HG03354 (cell line): ENCODE results near the gene NLRC5.
A peak's percentile ranks its signal among the peaks of the same experiment; 100 is the strongest.

ENCODE experiments used
- ATAC-seq: cut with Tn5 transposase; IDR thresholded peaks from one replicate; pipeline ENCODE4 v1.9.1; 2021; ENCODE audit warnings: mild to moderate bottlenecking; ENCODE audit not compliant: unreplicated experiment, poor library complexity, severe bottlenecking

Gene NLRC5

GRCh38 chr16:57019746-57020145 lies 30.4 kb downstream of the NLRC5 start:
- no peak for ATAC-seq

- no peak for ATAC-seq
Measured at GRCh38 chr16:57020651-57021050, 31.3 kb downstream of the NLRC5 start.

- ATAC-seq, result no peak
Measured at GRCh38 chr16:57021757-57022156, 32.4 kb downstream of the NLRC5 start.

- no peak for ATAC-seq
Measured at GRCh38 chr16:57022445-57022844, 33.1 kb downstream of the NLRC5 start.

- no peak for ATAC-seq
Measured at GRCh38 chr16:57023541-57024249, 34.3 kb downstream of the NLRC5 start.

GRCh38 chr16:57024894-57025680 lies 35.7 kb downstream of the NLRC5 start:
- ATAC-seq, result no peak

GRCh38 chr16:57025941-57026777 lies 36.8 kb downstream of the NLRC5 start:
- ATAC-seq, result no peak

GRCh38 chr16:57026778-57027062 lies 37.4 kb downstream of the NLRC5 start:
- ATAC-seq, result no peak

- ATAC-seq, result no peak
Measured at GRCh38 chr16:57027067-57027466, 37.7 kb downstream of the NLRC5 start.

- no peak for ATAC-seq
Measured at GRCh38 chr16:57028086-57028485, 38.7 kb downstream of the NLRC5 start.

GRCh38 chr16:57029161-57030160 lies 40.1 kb downstream of the NLRC5 start:
- no peak for ATAC-seq

GRCh38 chr16:57030346-57030902 lies 41.1 kb downstream of the NLRC5 start:
- no peak for ATAC-seq

- no peak for ATAC-seq
Measured at GRCh38 chr16:57031156-57031555, 41.8 kb downstream of the NLRC5 start.

GRCh38 chr16:57032346-57032745 lies 43.0 kb downstream of the NLRC5 start:
- ATAC-seq, result no peak

GRCh38 chr16:57032931-57033330 lies 43.6 kb downstream of the NLRC5 start:
- no peak for ATAC-seq

GRCh38 chr16:57036315-57036714 lies 47.0 kb downstream of the NLRC5 start:
- ATAC-seq, result no peak

GRCh38 chr16:57036945-57037344 lies 47.6 kb downstream of the NLRC5 start:
- ATAC-seq, result no peak

GRCh38 chr16:57038166-57038565 lies 48.8 kb downstream of the NLRC5 start:
- ATAC-seq, result no peak

GRCh38 chr16:57039148-57039812 lies 49.9 kb downstream of the NLRC5 start:
- peak; percentile 35 for ATAC-seq
